Superior temporal gyrus (tissue), 1 donor: Measurements from ENCODE around the gene MOCS1.

Experiments used
- DNase-seq: peaks from one replicate; pipeline ENCODE4 v3.0.0-alpha.2; 2016; ENCODE audit errors: extremely low spot score

The MOCS1 gene

DNA sequence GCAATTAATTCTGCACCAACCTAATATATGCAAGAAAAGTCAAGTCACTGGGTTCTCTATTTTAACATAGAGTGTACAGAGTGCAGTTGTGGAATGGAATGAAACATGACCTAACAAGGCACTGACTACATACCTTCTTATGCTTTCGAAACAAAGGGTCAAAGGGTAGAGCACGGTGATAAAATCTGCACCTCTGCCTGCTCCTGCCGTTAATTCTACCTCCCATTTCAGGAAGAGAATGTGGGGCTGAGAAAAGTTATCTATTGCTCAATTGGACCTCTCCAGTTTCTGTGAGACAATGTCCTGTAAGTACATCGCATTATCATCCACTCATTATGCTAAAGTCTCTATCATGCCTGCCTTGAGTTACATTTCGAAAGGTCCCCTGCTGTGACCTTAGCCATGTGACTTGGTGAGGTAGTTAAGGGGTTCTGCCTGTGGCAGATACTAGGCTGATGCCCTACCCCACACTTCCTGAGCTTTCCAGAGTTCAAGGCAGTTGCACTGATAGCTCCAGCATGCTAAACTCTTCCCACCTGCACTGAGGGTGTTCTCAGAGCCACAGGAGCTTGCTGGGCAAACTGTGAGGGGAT lies 14.0 kb upstream of the MOCS1 start:
- no peak for DNase-seq

GRCh38 chr6:39947611-39948068 lies 13.4 kb upstream of the MOCS1 start:
- no peak for DNase-seq

GRCh38 chr6:39945626-39946025 lies 11.4 kb upstream of the MOCS1 start:
- no peak for DNase-seq

DNA sequence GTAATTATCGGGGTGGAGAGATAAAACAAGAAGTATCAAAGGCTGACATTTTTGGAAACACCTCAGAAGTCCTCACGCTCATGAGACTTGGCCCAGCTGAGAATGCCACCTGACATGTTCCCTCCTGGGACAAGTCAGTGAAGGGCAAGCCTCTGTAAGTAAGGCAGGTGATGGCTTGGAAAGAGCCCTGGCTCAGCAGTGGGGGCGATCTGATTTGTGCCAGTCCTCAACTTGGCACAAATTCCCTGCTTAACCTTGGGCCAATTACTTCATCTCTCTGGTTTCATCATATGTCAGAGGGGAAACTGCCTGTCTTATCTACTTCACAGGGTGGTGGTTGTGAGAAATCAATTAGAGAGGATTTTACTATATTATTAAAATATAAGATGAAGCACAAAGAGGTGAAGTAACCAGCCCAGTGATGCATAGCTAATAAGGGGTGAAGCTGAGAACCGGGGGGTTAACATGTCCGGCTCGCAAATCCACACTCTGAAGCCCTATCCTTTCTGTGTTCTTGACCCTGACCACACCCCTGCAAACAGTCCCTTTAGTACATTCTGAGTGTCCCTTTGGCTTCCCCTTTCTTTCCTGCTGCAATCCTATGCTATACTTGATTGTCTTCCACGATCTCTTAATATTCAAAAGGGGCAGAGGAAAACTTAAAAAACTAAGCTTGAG lies 8.8 kb upstream of the MOCS1 start:
- no peak for DNase-seq

GRCh38 chr6:39941820-39942219 lies 7.6 kb upstream of the MOCS1 start:
- DNase-seq: no peak

GRCh38 chr6:39941138-39941537 lies 6.9 kb upstream of the MOCS1 start:
- DNase-seq: no peak

DNA sequence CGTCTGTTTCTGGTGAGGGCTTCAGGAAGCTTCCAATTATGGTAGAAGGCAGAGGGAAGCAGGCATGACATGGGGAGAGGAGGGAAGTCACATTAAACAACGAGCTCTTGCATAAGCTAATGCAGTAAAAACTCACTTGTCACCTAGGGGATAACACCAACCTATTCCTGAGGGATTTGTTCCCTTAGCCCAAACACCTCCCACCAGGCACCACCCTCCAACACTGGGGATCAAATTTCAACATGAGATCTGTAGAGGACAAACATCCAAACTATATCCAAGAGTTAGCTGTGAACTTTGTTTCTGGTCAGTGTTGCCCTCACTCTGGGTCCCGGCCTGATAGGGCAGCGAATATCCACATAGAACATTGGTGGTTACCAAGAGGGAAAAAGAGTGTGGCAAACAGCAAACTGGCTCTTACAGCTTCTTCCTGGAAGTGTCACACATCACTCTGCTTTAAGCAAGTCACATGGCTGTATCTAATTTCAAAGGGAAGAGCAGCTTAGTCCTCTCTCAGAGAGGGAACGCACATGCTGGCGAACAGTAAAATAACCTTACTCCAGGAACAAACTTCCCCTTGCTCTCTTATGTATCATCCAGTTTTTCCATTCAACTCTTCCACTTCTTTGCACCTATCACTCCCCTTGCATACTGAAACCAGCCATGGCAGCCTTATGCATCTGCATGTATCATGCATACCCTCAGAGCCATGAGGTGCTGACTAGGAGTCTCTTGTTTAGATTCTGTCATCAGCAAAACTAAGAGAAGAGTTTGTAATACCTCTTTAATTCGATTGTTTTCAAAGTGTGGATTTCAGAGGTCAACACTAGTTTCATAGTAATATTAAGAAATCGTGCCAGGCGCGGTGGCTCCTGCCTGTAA lies 4.8 kb upstream of the MOCS1 start:
- no peak for DNase-seq

DNA sequence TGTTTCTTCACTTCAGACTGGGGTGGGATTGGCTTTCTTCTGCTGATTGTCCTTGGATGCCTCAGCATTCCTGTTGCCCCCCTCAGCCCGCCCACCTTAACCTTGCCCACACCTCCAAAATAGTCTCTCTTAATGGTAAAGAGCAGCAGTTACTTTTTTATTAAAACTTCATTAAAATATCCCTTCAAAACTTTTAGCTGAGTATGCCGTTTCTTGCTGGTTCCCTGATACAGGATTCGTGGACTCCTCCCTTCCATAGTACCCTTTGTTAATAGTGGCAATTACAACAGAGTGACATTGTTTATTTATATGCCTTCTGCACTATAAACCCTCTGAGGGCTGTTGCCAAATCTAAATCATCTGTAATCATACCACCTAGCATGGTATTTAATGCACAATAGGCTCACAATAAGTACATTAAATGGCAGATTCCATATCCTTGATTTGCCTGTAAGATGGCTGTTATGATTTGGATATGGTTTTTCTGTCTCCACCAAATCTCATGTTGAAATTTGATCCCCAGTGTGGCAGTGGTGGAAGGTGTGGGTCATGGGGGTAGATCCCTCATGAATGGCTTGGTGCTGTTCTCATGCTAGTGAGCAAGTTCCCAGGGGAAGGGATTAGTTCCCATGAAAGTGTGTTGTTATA lies 3.5 kb upstream of the MOCS1 start:
- DNase-seq: no peak

DNA sequence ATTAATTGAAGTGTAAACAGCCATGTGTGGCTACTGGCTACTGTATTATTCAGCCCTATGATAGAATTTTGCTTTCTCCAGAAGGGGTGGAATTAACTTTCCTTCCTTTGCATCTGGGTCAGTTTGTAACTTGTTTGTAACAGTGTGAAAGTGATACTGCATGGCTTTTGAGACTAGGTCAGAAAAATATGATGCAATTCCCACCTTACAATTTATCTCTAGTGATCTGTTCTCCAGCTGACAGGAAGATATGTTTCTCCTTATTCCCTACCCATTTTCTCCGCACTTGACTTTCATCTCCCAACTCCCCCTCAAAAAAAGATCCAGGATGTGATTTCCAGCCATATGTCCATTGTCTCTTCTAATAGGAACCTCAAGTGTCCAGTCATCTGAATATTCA lies 2.6 kb upstream of the MOCS1 start:
- no peak for DNase-seq

GRCh38 chr6:39935241-39935640 lies 979 bp upstream of the MOCS1 start:
- DNase-seq: peak; percentile 29

- DNase-seq: no peak
Observed at GRCh38 chr6:39933669-39934130, 562 bp downstream of the MOCS1 start.

- peak; percentile 24 for DNase-seq
Observed at GRCh38 chr6:39932386-39932910, 1.8 kb downstream of the MOCS1 start.

GRCh38 chr6:39931607-39932006 lies 2.7 kb downstream of the MOCS1 start:
- DNase-seq: no peak

DNA sequence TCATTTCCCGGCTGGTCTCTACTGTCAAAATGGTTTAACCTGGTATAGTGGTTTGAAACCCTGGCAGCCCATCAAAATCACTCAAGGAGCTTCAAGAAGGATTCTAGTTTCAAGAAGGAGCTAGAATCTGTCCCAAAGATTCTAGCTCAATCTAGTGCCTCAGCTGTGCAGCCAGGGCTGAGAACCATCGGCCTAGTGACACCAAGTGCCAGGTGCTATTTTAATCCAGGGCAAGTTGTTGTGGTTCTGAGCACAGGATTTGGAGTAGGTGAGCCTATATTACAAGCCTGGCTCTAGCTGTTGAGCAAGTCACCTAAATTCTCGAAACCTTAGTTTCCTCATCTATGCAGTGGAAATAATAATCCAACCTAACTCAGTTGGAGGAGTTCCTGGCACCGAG lies 3.7 kb downstream of the MOCS1 start:
- peak; percentile 20 for DNase-seq

GRCh38 chr6:39929733-39930461 lies 4.4 kb downstream of the MOCS1 start:
- DNase-seq: no peak

- no peak for DNase-seq
Observed at GRCh38 chr6:39929039-39929732, 5.1 kb downstream of the MOCS1 start.

DNA sequence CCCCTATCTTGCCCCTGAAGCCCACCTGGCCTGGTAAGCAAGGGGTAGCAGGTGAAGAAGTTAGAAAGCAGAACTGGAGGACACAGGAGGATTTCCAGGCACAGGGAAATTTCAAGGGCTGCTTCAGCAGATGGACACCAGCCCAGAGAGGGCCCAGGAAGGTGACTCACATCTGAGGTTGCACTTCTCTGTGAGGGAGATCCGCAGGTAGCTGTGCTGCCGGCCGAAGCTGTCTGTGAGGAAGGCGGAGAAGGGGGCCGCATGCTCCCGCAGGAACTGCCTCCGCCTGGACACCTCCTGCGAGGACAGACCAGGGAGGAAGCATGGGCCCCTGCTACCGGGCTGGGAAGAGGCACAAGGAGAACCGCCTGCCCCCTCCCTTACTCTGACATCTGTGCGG lies 7.1 kb downstream of the MOCS1 start:
- DNase-seq: no peak

GRCh38 chr6:39926668-39927067 lies 7.6 kb downstream of the MOCS1 start:
- no peak for DNase-seq

GRCh38 chr6:39925931-39926290 lies 8.4 kb downstream of the MOCS1 start:
- DNase-seq: no peak

GRCh38 chr6:39925191-39925930 lies 8.9 kb downstream of the MOCS1 start:
- no peak for DNase-seq
